Astrocyte of the cerebellum (primary cell): Measurements from ENCODE around the gene STX3.

ENCODE experiments used
- DNase-seq: peaks from one replicate; pipeline ENCODE4 v3.0.0-alpha.2; 2011; ENCODE audit warnings: low read depth
- H3K4me3 ChIP-seq: 2 replicates; pipeline ENCODE4 v1.5.1; 2011; ENCODE audit warnings: mild to moderate bottlenecking, low read depth, low read length, moderate library complexity
- in situ Hi-C: cut with HindIII; loops from 2 replicates; pipeline ENCODE4 v1.10.0; 2017; ENCODE audit warnings: low sequenced_read_pairs
- TF ChIP-seq, protein P1 (sequence below): IDR thresholded peaks from 2 replicates; pipeline ENCODE4 v1.5.1; 2012; ENCODE audit warnings: low read length, low read depth, moderate library complexity, mild to moderate bottlenecking; ENCODE audit errors: missing control alignments

Gene STX3

DNA sequence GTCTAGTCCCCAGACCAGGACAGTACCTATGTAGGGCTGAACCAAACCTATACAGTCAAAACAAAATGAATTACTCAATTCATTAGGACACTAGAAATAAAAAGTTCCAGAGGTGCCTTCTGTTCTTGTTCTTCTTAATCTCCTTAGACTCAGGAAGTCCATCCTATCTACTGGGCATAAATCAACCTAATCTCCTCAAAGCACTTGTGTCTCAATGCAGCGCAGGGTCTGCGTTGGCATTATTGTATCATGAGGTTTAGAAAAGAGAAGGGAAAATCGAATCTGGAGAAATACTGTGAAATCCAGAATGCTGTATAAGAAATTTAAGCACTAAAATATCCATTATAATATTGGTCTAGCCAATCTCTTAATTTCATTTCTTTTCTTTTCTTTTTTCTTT is 39.1 kb upstream of the STX3 start:
- TF ChIP-seq, protein P1, sequence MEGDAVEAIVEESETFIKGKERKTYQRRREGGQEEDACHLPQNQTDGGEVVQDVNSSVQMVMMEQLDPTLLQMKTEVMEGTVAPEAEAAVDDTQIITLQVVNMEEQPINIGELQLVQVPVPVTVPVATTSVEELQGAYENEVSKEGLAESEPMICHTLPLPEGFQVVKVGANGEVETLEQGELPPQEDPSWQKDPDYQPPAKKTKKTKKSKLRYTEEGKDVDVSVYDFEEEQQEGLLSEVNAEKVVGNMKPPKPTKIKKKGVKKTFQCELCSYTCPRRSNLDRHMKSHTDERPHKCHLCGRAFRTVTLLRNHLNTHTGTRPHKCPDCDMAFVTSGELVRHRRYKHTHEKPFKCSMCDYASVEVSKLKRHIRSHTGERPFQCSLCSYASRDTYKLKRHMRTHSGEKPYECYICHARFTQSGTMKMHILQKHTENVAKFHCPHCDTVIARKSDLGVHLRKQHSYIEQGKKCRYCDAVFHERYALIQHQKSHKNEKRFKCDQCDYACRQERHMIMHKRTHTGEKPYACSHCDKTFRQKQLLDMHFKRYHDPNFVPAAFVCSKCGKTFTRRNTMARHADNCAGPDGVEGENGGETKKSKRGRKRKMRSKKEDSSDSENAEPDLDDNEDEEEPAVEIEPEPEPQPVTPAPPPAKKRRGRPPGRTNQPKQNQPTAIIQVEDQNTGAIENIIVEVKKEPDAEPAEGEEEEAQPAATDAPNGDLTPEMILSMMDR: no peak
- H3K4me3 ChIP-seq: no peak overlapping the region
- in situ Hi-C loops: no loop called here
- DNase-seq: no peak

DNA sequence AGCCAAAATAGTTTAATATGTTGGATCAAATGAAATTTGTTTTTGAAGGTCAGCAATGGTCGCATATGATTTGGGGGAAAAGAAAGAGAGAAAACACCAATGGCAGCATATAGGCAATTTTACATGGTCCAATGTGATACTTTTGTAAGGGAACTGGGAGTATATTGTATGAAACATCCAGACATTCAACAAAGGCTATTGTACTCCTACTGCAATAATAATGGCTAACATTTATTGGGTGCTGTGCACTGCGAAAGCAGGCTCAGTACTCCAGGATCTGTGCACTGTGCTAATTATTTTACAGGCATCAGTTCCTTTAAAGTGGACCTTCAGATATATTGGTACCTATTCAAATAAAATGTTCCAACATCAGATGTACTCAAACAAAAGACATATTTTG is 35.6 kb upstream of the STX3 start:
- H3K4me3 ChIP-seq: no peak overlapping the region
- TF ChIP-seq, protein P1: no peak
- in situ Hi-C loops: no loop called here
- no peak for DNase-seq

DNA sequence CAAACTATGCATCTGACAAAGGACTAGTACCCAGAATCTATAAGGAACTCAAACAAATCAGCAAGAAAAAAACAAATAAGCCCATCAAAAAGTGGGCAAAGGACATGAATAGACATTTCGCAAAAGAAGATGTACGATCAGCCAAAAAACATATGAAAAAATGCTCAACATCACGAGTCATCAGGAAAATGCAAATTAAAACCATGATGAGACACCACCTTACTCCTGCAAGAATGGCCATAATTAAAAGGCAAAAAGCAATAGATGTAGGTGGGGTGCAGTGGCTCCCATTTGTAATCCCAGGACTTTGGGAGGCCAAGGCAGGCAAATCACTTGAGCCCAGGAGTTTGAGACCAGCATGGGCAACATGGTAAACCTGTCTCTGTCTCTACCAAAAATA is 31.1 kb upstream of the STX3 start:
- no peak overlapping the region for H3K4me3 ChIP-seq
- in situ Hi-C loops: no loop called here
- DNase-seq: no peak
- TF ChIP-seq, protein P1: no peak

DNA sequence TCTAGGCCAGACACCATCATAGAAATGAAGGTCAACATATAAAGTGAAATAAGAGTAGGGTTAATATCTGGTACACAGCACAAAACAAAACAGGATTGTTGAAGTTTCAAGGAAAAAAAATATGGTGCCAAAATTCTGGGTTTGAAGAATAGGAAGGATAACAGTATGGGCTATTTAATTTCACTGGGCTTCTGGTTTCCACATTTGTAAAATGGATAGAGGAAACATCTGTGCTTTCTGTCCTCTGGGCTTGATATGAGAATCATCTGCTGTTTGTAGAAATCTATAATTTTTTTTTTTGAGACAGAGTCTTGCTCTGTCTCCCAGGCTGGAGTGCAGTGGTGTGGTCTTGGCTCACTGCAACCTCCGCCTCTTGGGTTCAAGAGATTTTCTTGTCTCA is 27.8 kb upstream of the STX3 start:
- TF ChIP-seq, protein P1: no peak
- no peak for DNase-seq
- H3K4me3 ChIP-seq: no peak overlapping the region
- in situ Hi-C loops: no loop called here

DNA sequence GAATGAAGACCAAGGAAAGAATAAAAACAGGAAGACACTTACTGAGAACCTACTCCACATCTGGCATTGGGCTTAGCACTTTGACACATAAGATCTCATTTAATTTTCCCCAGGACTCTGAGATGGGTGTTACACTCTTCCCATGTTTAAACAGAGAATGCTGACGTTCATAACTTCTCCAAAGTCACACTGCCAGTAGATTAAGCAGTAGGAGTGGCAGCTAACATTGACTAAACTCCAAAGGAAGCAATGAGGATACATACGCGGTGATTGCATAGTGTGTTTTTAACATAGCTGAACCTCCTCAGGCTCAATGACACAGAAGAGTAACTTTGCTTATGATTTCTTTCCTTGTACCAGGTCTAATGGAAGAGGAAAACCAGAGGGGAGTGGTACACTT is 27.0 kb upstream of the STX3 start:
- in situ Hi-C loops: no loop called here

DNA sequence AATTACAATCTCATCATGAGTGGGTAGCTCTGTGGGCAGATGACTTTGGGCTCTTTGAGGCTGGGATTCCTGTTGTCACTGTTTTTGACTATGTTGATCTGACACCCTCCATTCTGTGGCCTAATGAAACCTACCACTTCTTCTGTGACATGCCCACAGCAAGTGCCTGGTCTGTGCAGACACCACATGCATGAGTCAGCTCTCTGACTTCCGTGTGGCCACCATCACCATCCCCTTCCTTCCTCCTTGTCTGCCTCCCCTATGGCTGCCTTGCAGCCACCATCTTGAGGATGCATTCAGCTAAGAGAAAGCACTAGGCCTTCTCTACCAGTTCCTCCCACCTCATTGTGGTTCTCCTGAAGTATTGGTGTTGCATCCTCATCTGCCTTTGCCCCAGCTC is 26.3 kb upstream of the STX3 start:
- TF ChIP-seq, protein P1: no peak
- in situ Hi-C loops: no loop called here
- no peak for DNase-seq
- no peak overlapping the region for H3K4me3 ChIP-seq

More for the DNA sequence above, 27.0 kb upstream of the STX3 start:
- H3K4me3 ChIP-seq: no peak overlapping the region
- DNase-seq: no peak
- TF ChIP-seq, protein P1: no peak

DNA sequence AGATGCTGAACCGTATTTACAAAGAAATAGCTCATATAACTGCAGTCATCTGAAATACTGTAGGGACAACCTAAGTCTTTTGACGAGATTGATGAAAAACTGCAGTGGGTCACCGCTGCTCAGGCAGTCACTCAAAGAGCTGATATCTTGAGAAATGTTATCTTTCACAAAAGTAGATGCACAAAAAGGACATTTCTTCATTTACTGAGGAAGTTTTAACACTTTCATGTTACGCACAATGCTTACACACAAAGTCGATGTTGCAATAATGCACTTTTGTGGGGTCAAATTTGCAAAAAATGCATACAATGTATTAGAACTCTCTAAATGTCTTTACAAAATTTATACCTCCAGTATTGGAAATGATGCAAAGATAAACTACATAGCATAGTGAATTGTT is 25.3 kb upstream of the STX3 start:
- TF ChIP-seq, protein P1: no peak
- in situ Hi-C loops: no loop called here
- no peak overlapping the region for H3K4me3 ChIP-seq
- no peak for DNase-seq
